Lung microvascular endothelial cell (primary cell): ENCODE data around the gene BEST2. TPM values are rescaled to one million over a fixed set of nuclear protein-coding genes. Genes with fewer than 3 reads are reported as not detected.
A peak's percentile ranks its signal among the peaks of the same experiment; 100 is the strongest.

Experiments used
- DNase-seq, 2 donors: peaks; one replicate each; pipeline versions ENCODE4 v3.0.0 to v3.0.0-alpha.2; 2010; ENCODE audit warnings: low read depth in 2 of 2
- total RNA-seq: library from RNA; depleted of rRNA; stranded (reverse); fragments of >200 nt; gene quantifications from 2 replicates; pipeline ENCODE4 v1.2.1, GENCODE V29; 2014

Gene BEST2
- total RNA-seq, 1 donor from 2014 or later, result not detected

GRCh38 chr19:12799742-12800465 lies 48.3 kb downstream of the BEST2 start:
- no peak for DNase-seq

GRCh38 chr19:12800466-12800770 lies 48.8 kb downstream of the BEST2 start:
- no peak for DNase-seq

- DNase-seq, result no peak
Observed at GRCh38 chr19:12800923-12801465, 49.4 kb downstream of the BEST2 start.

- DNase-seq, result peak; percentile 64 to 86
Observed at GRCh38 chr19:12801466-12802266, 50.1 kb downstream of the BEST2 start, which contains the start of the genes PRDX2 and THSD8. PRDX2 (minus strand) TSS chr19:12801800; CDS start chr19:12801261, 539 bp downstream. THSD8 (plus strand) TSS chr19:12802069; CDS start chr19:12802072, 3 bp downstream.

GRCh38 chr19:12802267-12803106 lies 50.9 kb downstream of the BEST2 start:
- no peak for DNase-seq

- DNase-seq, result no peak
Observed at GRCh38 chr19:12804051-12804450, 52.5 kb downstream of the BEST2 start.

GRCh38 chr19:12806242-12807081 lies 54.9 kb downstream of the BEST2 start, which contains the start of gene RNASEH2A:
RNASEH2A (plus strand) TSS chr19:12806584; CDS start chr19:12806674, 90 bp downstream.
- DNase-seq, result peak; percentile 92 to 93

Other genes with a start within 250 kb of the BEST2 start
- gene ZNF564, start 200.3 kb upstream of the BEST2 start, total RNA-seq, result 6.5 and 11.1 TPM in 2 replicates
- gene ZNF490, start 141.0 kb upstream of the BEST2 start, total RNA-seq, result 5.2 and 6.9 TPM in 2 replicates
- gene ZNF791, start 140.9 kb upstream of the BEST2 start, total RNA-seq, result 8.3 and 8.9 TPM in 2 replicates
- gene MAN2B1, start 85.0 kb upstream of the BEST2 start, total RNA-seq, result 37.0 and 77.2 TPM in 2 replicates
- 6.3 and 9.1 TPM in 2 replicates for gene WDR83, start 85.0 kb upstream of the BEST2 start, total RNA-seq
- 40.8 and 41.1 TPM in 2 replicates for gene DHPS, start 69.9 kb upstream of the BEST2 start, total RNA-seq
- gene GNG14, start 63.8 kb upstream of the BEST2 start, total RNA-seq, result not detected in 2 replicates
- 3.8 and 5.2 TPM in 2 replicates for gene FBXW9, start 55.2 kb upstream of the BEST2 start, total RNA-seq
- 14.4 and 19.4 TPM in 2 replicates for gene TNPO2, start 27.9 kb upstream of the BEST2 start, total RNA-seq
- gene TRIR, start 17.1 kb upstream of the BEST2 start, total RNA-seq, result 124 and 182 TPM in 2 replicates
- gene GET3, start 14.3 kb upstream of the BEST2 start, total RNA-seq, result 67.8 and 73.8 TPM in 2 replicates
- gene HOOK2, start 23.8 kb downstream of the BEST2 start, total RNA-seq, result 5.4 and 9.3 TPM in 2 replicates
- gene JUNB, start 39.7 kb downstream of the BEST2 start, total RNA-seq, result 59.3 and 124 TPM in 2 replicates
- gene PRDX2, start 50.0 kb downstream of the BEST2 start, total RNA-seq, result 185 and 189 TPM in 2 replicates
- gene THSD8, start 50.3 kb downstream of the BEST2 start, total RNA-seq, result 0.20 TPM in 1 of 2 replicates, not detected in the other
- 7.1 and 9.8 TPM in 2 replicates for gene RNASEH2A, start 54.8 kb downstream of the BEST2 start, total RNA-seq
- not detected in 2 replicates for gene RTBDN, start 82.8 kb downstream of the BEST2 start, total RNA-seq
- 0.44 and 0.60 TPM in 2 replicates for gene MAST1, start 86.7 kb downstream of the BEST2 start, total RNA-seq
- gene DNASE2, start 129.7 kb downstream of the BEST2 start, total RNA-seq, result 22.0 and 23.6 TPM in 2 replicates
- not detected in 2 replicates for gene KLF1, start 135.4 kb downstream of the BEST2 start, total RNA-seq
- gene GCDH, start 139.4 kb downstream of the BEST2 start, total RNA-seq, result 13.7 and 17.3 TPM in 2 replicates
- under 0.01 and 0.20 TPM in 2 replicates for gene SYCE2, start 167.5 kb downstream of the BEST2 start, total RNA-seq
- gene FARSA, start 181.9 kb downstream of the BEST2 start, total RNA-seq, result 40.8 and 53.6 TPM in 2 replicates
- gene CALR, start 186.8 kb downstream of the BEST2 start, total RNA-seq, result 1,060 and 1,340 TPM in 2 replicates
- 36.8 and 60.5 TPM in 2 replicates for gene RAD23A, start 194.1 kb downstream of the BEST2 start, total RNA-seq
- gene GADD45GIP1, start 205.4 kb downstream of the BEST2 start, total RNA-seq, result 18.5 and 21.1 TPM in 2 replicates
- under 0.01 and 0.22 TPM in 2 replicates for gene DAND5, start 217.8 kb downstream of the BEST2 start, total RNA-seq
- gene NFIX, start 243.7 kb downstream of the BEST2 start, total RNA-seq, result 8.9 and 10.5 TPM in 2 replicates